Progenitor cell of endocrine pancreas (in vitro differentiated cells): ENCODE results near the gene ARMC5. TPM values are rescaled to one million over a fixed set of nuclear protein-coding genes. Genes with fewer than 3 reads are reported as not detected.
A peak's percentile ranks its signal among the peaks of the same experiment; 100 is the strongest.

Experiments used
- DNase-seq: peaks from one replicate; pipeline ENCODE4 v3.0.0; 2021; ENCODE audit warnings: low spot score; ENCODE audit not compliant: unreplicated experiment
- H3K27ac Mint-ChIP-seq: 2 replicates; pipeline ENCODE4 v1.8.0; 2021; ENCODE audit warnings: mild to moderate bottlenecking, moderate library complexity, mixed read lengths
- H3K27me3 Mint-ChIP-seq: 2 replicates; pipeline ENCODE4 v1.8.0; 2021; ENCODE audit warnings: mixed read lengths
- H3K36me3 Mint-ChIP-seq: 2 replicates; pipeline ENCODE4 v1.8.0; 2022; ENCODE audit warnings: mixed read lengths; ENCODE audit not compliant: insufficient read depth
- H3K4me1 Mint-ChIP-seq: 2 replicates; pipeline ENCODE4 v1.8.0; 2021; ENCODE audit warnings: low read depth, mixed read lengths
- H3K4me3 Mint-ChIP-seq: 2 replicates; pipeline ENCODE4 v1.8.0; 2021; ENCODE audit warnings: low read depth, mild to moderate bottlenecking, moderate library complexity, mixed read lengths
- H3K9me3 Mint-ChIP-seq: 2 replicates; pipeline ENCODE4 v1.8.0; 2021; ENCODE audit warnings: low read depth, mixed read lengths
- total RNA-seq: library from RNA; stranded (reverse); gene quantifications from 2 replicates; pipeline ENCODE4 v1.2.1, GENCODE V29; 2021
- TF ChIP-seq, protein P1 (sequence below): fragments of 200-600 bp; sonication (generic); IDR thresholded peaks from one replicate; pipeline ENCODE4 v1.5.0; 2021; ENCODE audit warnings: antibody characterized with exemption, mild to moderate bottlenecking; ENCODE audit not compliant: unreplicated experiment

ARMC5 gene
- total RNA-seq, 1 donor from 2014 or later = 14.8 TPM

DNA sequence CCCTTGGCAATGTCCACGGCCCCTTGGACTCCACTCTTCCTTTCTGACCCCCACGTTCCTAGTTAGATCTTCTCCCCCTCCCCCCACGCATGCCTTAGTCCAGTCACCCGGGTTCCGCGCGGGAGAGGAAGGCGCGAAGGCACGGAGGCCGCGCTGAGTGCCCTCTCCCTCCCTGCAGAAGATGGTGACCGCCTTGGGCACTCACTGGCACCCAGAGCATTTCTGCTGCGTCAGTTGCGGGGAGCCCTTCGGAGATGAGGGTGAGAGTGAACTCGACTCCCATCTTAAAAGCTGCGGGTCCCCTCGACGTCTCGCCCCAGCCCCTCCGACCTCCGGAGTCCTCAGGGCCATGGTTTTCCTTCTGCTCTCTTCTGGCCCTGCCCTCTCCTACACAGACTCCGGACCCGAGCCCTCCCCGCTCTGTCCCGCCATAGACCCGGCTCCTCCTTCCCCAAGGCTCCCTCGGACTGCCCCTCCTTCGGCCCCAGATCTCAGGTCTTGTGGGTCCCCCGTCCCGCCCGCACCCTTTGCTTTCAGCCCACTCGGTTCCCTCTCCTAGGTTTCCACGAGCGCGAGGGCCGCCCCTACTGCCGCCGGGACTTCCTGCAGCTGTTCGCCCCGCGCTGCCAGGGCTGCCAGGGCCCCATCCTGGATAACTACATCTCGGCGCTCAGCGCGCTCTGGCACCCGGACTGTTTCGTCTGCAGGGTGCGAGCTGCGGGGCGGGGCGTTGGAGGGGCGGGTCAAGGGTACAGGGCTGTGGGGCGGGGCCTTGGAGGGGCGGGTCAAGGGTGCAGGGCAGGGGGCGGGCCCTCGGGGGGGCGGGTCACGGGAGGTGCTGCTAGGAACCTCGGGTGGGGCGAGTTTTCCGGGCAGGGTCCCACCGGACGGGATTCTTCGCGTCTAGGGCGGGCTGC is 17.3 kb downstream of the ARMC5 start:
- H3K36me3 Mint-ChIP-seq = no peaks in the 10 kb centered on the region
- DNase-seq = peak; percentile 49
- H3K4me3 Mint-ChIP-seq = peak overlapping the region; percentile 76

DNA sequence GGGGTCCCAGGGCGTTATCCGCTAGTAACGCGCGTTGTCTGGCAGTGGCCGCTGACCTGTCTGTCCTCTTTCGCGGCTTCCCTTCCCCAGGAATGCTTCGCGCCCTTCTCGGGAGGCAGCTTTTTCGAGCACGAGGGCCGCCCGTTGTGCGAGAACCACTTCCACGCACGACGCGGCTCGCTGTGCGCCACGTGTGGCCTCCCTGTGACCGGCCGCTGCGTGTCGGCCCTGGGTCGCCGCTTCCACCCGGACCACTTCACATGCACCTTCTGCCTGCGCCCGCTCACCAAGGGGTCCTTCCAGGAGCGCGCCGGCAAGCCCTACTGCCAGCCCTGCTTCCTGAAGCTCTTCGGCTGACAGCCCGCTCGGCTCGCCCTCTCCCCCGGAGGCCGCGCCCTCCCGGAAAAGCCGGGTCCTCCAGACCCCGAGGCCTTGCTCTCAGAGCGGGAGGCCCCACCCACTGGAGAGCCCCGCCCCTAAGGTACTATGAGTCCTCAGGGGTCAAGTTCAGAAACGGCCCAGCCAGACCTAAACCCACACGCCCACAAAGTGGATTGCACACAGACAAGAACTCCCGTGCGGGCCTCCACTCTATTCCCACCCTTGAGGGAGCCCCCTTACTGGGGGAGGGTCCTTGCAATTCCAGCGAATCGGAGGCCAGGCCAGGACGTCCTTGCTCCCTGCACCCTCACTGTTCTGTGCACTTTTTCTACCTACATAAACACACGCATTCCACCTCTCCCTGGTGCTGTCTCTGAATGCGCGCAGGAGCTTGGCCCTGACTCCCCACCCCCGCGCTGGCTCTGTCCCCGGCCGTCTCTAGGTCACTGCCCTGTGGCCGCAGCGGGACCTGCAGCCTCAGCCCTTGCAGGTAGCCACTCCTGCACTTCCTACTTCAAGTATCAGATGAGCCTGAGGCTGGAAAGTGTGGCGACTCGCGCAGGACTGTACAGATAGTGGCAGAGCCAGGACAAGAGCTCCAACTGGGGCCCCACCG is 18.2 kb downstream of the ARMC5 start:
- H3K36me3 Mint-ChIP-seq = no peaks in the 10 kb centered on the region
- TF ChIP-seq, protein P1, sequence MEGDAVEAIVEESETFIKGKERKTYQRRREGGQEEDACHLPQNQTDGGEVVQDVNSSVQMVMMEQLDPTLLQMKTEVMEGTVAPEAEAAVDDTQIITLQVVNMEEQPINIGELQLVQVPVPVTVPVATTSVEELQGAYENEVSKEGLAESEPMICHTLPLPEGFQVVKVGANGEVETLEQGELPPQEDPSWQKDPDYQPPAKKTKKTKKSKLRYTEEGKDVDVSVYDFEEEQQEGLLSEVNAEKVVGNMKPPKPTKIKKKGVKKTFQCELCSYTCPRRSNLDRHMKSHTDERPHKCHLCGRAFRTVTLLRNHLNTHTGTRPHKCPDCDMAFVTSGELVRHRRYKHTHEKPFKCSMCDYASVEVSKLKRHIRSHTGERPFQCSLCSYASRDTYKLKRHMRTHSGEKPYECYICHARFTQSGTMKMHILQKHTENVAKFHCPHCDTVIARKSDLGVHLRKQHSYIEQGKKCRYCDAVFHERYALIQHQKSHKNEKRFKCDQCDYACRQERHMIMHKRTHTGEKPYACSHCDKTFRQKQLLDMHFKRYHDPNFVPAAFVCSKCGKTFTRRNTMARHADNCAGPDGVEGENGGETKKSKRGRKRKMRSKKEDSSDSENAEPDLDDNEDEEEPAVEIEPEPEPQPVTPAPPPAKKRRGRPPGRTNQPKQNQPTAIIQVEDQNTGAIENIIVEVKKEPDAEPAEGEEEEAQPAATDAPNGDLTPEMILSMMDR = peak; percentile 63
- H3K4me3 Mint-ChIP-seq = peak overlapping the region; percentile 76
- peaks cover 14% of the 10 kb centered on the region for H3K4me1 Mint-ChIP-seq
- peak; percentile 67 for DNase-seq
- H3K9me3 Mint-ChIP-seq = no peaks in the 10 kb centered on the region
- peaks cover 65% of the 10 kb centered on the region for H3K27me3 Mint-ChIP-seq
- peak overlapping the region; percentile 95 for H3K27ac Mint-ChIP-seq

More for the DNA sequence above, 17.3 kb downstream of the ARMC5 start:
- no peak overlapping the region for H3K27ac Mint-ChIP-seq
- H3K27me3 Mint-ChIP-seq = peaks cover 63% of the 10 kb centered on the region
- H3K4me1 Mint-ChIP-seq = peaks cover 17% of the 10 kb centered on the region
- H3K9me3 Mint-ChIP-seq = no peaks in the 10 kb centered on the region
- TF ChIP-seq, protein P1 = no peak

DNA sequence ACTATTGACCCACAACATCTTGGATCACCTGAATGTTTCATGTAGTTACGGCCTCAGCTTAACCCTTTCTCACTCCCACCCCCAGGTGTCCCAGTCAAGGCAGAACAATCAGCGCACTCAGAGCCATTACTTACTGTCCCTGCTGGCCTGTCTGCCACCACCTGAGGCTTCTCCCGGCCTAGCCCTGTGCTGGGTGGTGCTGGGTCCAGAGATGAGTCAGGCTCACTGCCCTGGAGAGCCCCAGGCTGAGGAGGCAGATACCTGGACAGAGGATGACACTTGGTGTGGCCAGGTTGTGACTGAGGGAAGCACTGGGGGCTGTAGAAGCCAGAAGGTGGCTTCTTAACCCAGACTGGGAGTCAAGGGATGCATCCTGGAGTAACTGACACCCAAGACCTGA is 19.7 kb downstream of the ARMC5 start:
- Mint-ChIP-seq H3K27ac (no peak overlapping the region), H3K4me1 (peaks cover 14% of the 10 kb centered on the region), H3K27me3 (peaks cover 57% of the 10 kb centered on the region), H3K36me3 (no peaks in the 10 kb centered on the region), H3K4me3 (no peak overlapping the region), H3K9me3 (no peaks in the 10 kb centered on the region)
- no peak for DNase-seq
- TF ChIP-seq, protein P1 = no peak

DNA sequence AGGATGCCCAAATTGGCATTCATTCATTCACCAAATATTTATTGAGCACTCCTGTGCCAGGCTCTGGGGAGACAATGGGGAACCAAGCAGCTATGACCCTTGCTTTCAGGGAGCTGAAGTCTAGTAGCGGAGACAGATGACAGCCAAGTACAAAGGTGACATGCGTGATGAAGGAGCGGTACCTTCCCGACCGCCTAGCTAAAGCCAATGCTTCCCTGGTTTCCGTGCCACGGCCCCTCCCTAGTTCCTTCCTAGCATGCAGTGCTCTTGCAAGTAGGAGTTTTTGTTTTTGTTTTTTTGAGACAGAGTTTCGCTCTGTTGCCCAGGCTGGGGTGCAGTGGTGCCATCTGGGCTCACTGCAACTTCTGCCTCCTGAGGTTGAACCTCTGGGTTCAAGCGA is 20.4 kb downstream of the ARMC5 start:
- Mint-ChIP-seq H3K9me3 (no peaks in the 10 kb centered on the region), H3K4me1 (peaks cover 20% of the 10 kb centered on the region), H3K4me3 (no peak overlapping the region), H3K36me3 (no peaks in the 10 kb centered on the region), H3K27me3 (peaks cover 51% of the 10 kb centered on the region), H3K27ac (no peak overlapping the region)
- TF ChIP-seq, protein P1 = no peak
- DNase-seq = no peak
